IPS-20b (cell line): ENCODE results near the gene STRADA.
A peak's percentile ranks its signal among the peaks of the same experiment; 100 is the strongest.

Source experiments
- H3K27ac ChIP-seq: one replicate; pipeline ENCODE4 v1.5.1; 2013; ENCODE audit warnings: low read length
- H3K27me3 ChIP-seq: 2 replicates; pipeline ENCODE4 v1.6.1; 2013; ENCODE audit warnings: mild to moderate bottlenecking, low read length, inconsistent platforms; ENCODE audit not compliant: insufficient read depth
- H3K36me3 ChIP-seq: 2 replicates; pipeline ENCODE4 v1.6.1; 2013; ENCODE audit warnings: low read depth, mild to moderate bottlenecking, inconsistent platforms, low read length, moderate library complexity; ENCODE audit not compliant: insufficient read depth
- H3K4me1 ChIP-seq: 2 replicates; pipeline ENCODE4 v1.6.1; 2013; ENCODE audit warnings: mild to moderate bottlenecking, control low read depth, inconsistent platforms, low read length, moderate library complexity; ENCODE audit not compliant: insufficient read depth
- H3K4me3 ChIP-seq: 2 replicates; pipeline ENCODE4 v1.5.1; 2013; ENCODE audit warnings: mild to moderate bottlenecking, low read length, inconsistent platforms
- H3K9ac ChIP-seq: 2 replicates; pipeline ENCODE4 v1.6.1; 2013; ENCODE audit warnings: low read depth, mild to moderate bottlenecking, inconsistent platforms, low read length, moderate library complexity
- H3K9me3 ChIP-seq: 2 replicates; pipeline ENCODE4 v1.6.1; 2013; ENCODE audit warnings: mild to moderate bottlenecking, low read depth, low read length, inconsistent platforms; ENCODE audit not compliant: insufficient read depth

Gene STRADA

DNA sequence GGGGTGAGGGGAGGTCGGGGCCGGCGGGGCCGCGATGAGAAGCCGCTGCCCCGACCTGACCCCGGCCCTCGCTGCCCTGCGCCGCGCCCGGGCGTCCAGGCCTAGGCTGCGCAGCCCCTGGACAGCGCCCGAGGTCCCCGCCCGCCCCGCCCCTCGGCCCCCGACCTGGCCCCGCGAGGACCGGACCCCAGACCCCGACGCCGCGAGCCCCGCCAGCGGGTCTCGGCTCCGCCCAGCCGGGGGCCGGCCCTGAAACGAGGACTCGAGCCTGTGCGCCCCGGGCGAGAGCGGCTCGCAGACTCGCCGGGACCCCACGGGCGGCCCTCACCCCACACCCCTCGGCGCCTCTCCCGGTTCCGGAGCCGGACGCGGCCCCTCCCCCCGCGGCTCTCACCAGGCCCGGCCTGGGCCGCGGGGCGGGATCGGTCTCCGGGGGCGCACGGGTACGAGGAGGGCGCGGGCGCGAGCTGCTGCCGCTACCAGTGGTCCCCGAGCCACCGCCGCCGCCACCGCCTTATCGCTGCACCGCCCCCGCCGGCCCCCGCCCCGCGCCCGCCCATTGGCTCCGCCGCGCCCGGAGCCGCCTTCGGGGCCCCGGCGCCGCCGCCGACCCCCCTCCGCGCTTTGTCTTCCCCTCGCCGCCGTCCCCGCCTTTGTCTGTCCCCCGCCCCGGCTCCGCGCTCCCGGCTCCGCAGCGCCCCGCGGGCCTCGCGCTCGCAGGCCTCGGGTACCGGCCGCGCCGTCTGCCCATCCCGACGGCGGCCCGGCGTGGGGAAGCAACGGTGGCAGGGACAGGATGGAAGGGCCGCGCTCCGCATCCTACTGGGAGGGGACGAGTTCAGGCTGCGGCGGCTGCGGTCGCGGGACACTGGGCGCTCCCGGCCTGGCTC lies 41.7 kb downstream of the STRADA start, which contains the start of gene LIMD2:
TSS of gene LIMD2 (minus strand) at position 488 of the 890 bp plus-strand sequence. CDS start 827 bp downstream, outside the sequence.
- peaks cover 31% of the 10 kb centered on the region for H3K36me3 ChIP-seq
- peak within 1 kb of the TSS; percentile 71 for H3K4me3 ChIP-seq
- peaks cover 7% of the 10 kb centered on the region; the same call in 1 of the 2 replicates for H3K27me3 ChIP-seq
- H3K9ac ChIP-seq = peak within 1 kb of the TSS; percentile 74; the same call in 1 of the 2 replicates
- H3K9me3 ChIP-seq = no peaks in the 10 kb centered on the region
- no peak within 1 kb of the TSS for H3K27ac ChIP-seq
- peaks cover 7% of the 10 kb centered on the region; the same call in 1 of the 2 replicates for H3K4me1 ChIP-seq

DNA sequence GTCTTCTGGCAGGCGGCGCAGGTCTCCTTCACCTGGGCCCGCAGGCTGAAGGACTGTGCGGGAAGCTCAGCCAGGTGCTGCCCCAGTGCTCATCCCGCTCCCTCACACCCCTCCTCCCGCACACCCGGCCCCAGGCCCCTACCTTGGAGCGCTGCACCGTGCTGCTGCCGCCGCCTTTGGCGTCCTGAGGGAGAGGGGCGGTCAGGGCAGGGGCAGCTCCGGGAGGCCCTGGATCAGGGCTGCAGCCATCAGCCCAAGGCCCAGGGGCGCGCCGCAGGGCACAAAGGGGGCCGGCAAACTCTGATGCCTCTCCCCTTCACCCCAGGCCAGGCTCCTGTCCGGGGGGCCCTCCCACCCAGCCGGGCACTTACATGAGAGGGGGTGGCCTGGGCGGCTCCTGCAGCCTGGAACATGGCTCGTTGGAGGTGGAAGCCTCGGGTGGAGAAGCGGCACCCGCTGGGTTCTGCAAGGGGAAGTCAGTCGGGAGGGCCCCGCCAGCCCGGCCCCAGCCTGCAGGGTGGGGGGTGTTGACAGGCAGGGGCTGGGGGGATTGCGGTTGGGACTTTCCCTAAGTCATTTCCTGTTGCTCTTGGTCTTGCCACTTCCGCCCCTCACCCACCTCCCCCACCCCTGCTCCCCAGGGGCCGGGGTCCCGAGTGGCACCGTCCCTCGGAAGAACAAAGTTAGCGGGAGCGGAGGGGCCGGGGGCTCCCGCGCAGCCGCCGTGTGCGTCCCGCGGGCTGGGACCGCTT lies 42.5 kb downstream of the STRADA start:
- Histone ChIP-seq H3K9me3 (no peaks in the 10 kb centered on the region), H3K9ac (peak overlapping the region; percentile 58; the same call in 1 of the 2 replicates), H3K4me1 (peaks cover 7% of the 10 kb centered on the region; the same call in 1 of the 2 replicates), H3K4me3 (peak overlapping the region; percentile 71), H3K36me3 (peaks cover 25% of the 10 kb centered on the region), H3K27me3 (peaks cover 7% of the 10 kb centered on the region; the same call in 1 of the 2 replicates), H3K27ac (no peak overlapping the region)

DNA sequence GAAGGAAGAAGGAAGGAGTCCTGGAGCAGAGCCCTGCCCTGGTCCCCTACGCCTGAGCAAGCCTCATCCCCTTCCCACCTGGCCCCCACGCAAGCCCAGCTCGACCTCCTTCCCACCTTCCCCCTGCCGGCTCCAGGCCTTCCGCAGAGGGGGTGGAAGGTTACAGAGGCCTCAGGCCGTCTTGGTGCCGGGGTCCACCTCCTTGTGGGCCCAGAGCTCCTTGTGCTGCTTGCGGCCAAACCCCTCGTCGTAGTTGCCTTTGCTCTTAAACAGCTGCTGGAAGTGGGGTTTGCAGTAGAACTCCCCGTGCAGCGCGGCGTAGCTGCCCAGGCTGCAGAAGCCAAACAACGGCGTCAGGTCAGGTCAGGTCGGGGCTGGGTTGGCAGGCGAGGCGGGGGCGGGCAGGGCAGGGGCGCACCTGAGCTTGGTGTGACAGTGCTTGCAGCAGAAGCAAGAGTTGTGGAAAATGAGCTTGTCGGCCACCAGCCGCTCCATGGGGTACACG lies 43.2 kb downstream of the STRADA start:
- no peaks in the 10 kb centered on the region for H3K9me3 ChIP-seq
- H3K4me3 ChIP-seq = peak overlapping the region; percentile 71
- peaks cover 7% of the 10 kb centered on the region; the same call in 1 of the 2 replicates for H3K27me3 ChIP-seq
- H3K36me3 ChIP-seq = peaks cover 21% of the 10 kb centered on the region
- H3K9ac ChIP-seq = peak overlapping the region; percentile 58; the same call in 1 of the 2 replicates
- peaks cover 7% of the 10 kb centered on the region; the same call in 1 of the 2 replicates for H3K4me1 ChIP-seq
- no peak overlapping the region for H3K27ac ChIP-seq

DNA sequence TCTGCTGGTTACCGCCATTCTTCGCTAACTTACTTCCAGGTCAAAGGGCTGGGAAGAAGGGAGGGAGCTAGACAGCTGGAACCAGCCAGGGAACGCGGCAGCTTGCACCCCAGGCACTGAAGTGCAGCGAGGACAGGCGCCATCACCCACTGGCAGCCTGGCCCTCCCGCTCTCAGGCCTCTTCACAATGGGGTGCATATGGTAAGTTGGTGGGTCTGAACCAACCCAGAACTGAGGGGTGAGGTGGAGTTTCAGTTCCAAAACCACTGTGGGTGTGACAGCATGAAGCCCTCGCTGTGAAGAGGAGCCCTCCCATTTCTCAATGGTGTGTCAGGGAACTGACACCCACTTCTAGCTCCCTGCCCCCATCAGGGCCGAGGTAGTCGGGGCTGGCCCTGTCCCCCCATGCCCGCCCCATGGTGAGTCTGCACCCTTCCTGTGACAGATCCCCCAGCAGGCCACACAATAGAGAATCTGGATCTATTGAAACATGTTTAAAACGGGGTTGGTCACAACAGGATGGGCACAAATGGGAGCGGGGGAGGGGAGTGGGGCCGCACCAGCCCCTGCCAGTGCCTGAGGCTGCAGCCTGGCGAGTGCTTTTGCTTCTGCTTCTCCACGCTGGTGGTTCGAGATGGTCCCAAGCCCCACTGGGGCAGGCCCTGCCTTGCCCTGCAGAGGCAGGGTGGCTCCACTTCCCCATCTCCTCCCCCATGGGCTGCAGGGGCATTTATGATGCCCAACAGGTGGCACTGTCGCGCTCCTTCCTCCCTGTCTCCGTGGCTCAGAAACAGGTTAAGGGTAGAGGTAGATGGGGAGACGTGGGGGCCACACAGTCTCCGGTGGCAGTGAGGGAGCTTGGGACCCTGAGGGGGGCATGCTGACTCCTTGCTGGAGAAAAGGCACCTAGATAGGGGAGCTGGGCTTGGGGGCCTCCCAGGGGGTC lies 44.0 kb downstream of the STRADA start:
- Histone ChIP-seq H3K9ac (no peak overlapping the region), H3K4me1 (peaks cover 5% of the 10 kb centered on the region; the same call in 1 of the 2 replicates), H3K27me3 (peaks cover 7% of the 10 kb centered on the region; the same call in 1 of the 2 replicates), H3K9me3 (no peaks in the 10 kb centered on the region), H3K4me3 (0 out of 2 replicates have a peak overlapping the region, but pooled peaks have one; percentile 71), H3K36me3 (peaks cover 13% of the 10 kb centered on the region), H3K27ac (no peak overlapping the region)

DNA sequence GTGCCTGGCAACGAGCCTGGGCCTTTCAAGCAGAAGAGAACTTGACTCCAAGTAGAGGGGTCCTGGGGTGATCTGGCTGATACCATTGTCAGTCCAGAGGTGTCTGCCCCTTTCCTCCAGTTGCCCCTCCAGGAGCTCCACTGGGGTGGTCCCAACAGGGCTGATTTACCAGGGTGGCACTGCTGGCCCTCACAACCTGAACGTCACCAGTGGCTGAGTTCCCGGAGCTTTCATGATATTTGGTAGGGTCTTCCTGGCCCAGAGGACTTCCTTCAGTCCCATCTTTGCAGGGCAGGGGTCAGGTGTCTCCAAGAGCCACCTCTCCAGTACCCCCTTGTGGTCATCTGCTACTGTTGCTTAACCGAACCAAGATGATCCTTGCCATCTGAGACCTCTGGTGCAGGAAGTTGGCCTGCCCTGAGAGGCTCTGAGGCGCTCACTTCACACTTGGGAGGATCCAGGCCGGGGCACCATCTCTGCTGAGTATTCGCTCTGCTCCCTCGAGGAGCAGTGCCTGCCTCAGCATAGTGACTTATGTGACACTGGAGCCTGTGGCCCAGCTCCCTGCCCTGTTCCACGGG lies 45.1 kb downstream of the STRADA start:
- no peak overlapping the region for H3K27ac ChIP-seq
- no peaks in the 10 kb centered on the region for H3K9me3 ChIP-seq
- H3K4me1 ChIP-seq = peaks cover 5% of the 10 kb centered on the region; the same call in 1 of the 2 replicates
- peaks cover 17% of the 10 kb centered on the region for H3K36me3 ChIP-seq
- H3K27me3 ChIP-seq = peaks cover 6% of the 10 kb centered on the region; the same call in 1 of the 2 replicates
- no peak overlapping the region for H3K4me3 ChIP-seq
- no peak overlapping the region for H3K9ac ChIP-seq

DNA sequence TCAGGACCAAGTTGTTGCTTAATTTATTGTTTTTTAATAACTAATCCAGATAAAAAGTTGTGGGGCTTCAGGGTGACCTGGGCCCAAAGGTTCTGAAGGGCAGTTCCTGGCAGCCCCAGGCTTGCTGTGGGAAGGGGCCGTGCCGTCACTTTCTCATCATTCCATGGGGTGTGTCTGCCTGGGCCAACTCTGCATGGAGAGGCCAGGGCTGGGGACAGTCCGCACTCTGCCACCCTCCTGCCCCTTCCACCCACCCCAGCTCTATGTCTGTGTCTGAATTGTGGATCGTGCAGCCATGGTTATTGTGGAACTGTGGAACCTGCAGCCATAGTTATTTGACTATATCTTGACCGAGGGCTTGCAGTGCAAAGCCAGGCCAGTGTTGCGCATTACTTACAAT lies 45.7 kb downstream of the STRADA start:
- peaks cover 5% of the 10 kb centered on the region; the same call in 1 of the 2 replicates for H3K4me1 ChIP-seq
- peaks cover under 1% of the 10 kb centered on the region; the same call in 1 of the 2 replicates for H3K27me3 ChIP-seq
- H3K4me3 ChIP-seq = no peak overlapping the region
- H3K27ac ChIP-seq = no peak overlapping the region
- no peak overlapping the region for H3K9ac ChIP-seq
- no peaks in the 10 kb centered on the region for H3K9me3 ChIP-seq
- H3K36me3 ChIP-seq = peaks cover 18% of the 10 kb centered on the region

- no peak overlapping the region for H3K4me3 ChIP-seq
- peaks cover 5% of the 10 kb centered on the region; the same call in 1 of the 2 replicates for H3K4me1 ChIP-seq
- H3K9ac ChIP-seq = no peak overlapping the region
- no peaks in the 10 kb centered on the region for H3K27me3 ChIP-seq
- H3K9me3 ChIP-seq = no peaks in the 10 kb centered on the region
- no peak overlapping the region for H3K27ac ChIP-seq
- H3K36me3 ChIP-seq = peaks cover 24% of the 10 kb centered on the region
Observed at GRCh38 chr17:63694950-63695773, 46.4 kb downstream of the STRADA start.

- H3K9me3 ChIP-seq = no peaks in the 10 kb centered on the region
- H3K4me1 ChIP-seq = peaks cover 5% of the 10 kb centered on the region; the same call in 1 of the 2 replicates
- no peak overlapping the region for H3K27ac ChIP-seq
- no peak overlapping the region for H3K9ac ChIP-seq
- H3K27me3 ChIP-seq = no peaks in the 10 kb centered on the region
- H3K4me3 ChIP-seq = no peak overlapping the region
- H3K36me3 ChIP-seq = peaks cover 31% of the 10 kb centered on the region
Observed at GRCh38 chr17:63694229-63694949, 47.2 kb downstream of the STRADA start.

GRCh38 chr17:63693411-63694113 lies 48.0 kb downstream of the STRADA start:
- H3K9me3 ChIP-seq = no peaks in the 10 kb centered on the region
- H3K36me3 ChIP-seq = peaks cover 38% of the 10 kb centered on the region
- no peak overlapping the region for H3K9ac ChIP-seq
- H3K27ac ChIP-seq = no peak overlapping the region
- H3K4me3 ChIP-seq = no peak overlapping the region
- H3K27me3 ChIP-seq = no peaks in the 10 kb centered on the region
- H3K4me1 ChIP-seq = peaks cover 5% of the 10 kb centered on the region; the same call in 1 of the 2 replicates
